GM19395 (cell line): ENCODE data around the gene KCNK10.

ENCODE experiments used
- ATAC-seq: cut with Tn5 transposase; IDR thresholded peaks from one replicate; pipeline ENCODE4 v1.9.1; 2021; ENCODE audit warnings: mild to moderate bottlenecking, moderate library complexity; ENCODE audit not compliant: unreplicated experiment

Gene KCNK10

DNA sequence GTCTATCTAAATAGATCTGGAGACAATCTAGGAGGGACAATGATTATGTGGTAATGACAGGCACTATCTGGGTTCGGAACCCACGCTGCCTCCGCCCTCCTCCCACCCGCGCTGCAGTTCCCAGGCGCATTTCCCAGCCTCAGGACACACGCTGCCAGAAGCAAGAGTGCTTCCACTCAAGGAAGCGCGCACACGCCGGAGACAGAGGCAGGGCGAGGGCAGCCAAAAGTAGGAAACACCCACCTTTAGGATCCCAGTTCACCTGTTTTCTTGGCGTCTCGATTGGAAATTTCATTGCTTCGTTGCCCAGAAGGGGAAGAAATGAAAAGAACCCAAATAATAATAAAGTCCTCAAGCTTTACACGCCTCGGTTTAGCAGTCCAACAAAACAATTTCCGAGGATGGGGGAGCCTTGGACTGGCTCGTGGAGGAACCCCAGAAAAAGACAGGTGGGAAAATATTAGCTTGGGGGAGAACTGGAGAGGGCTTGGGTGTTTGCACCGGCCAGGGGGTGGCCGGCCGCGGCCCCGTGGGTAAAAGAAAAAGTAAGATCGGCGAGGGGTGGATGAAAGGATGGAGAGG is 474 bp downstream of the KCNK10 start:
- no peak for ATAC-seq

DNA sequence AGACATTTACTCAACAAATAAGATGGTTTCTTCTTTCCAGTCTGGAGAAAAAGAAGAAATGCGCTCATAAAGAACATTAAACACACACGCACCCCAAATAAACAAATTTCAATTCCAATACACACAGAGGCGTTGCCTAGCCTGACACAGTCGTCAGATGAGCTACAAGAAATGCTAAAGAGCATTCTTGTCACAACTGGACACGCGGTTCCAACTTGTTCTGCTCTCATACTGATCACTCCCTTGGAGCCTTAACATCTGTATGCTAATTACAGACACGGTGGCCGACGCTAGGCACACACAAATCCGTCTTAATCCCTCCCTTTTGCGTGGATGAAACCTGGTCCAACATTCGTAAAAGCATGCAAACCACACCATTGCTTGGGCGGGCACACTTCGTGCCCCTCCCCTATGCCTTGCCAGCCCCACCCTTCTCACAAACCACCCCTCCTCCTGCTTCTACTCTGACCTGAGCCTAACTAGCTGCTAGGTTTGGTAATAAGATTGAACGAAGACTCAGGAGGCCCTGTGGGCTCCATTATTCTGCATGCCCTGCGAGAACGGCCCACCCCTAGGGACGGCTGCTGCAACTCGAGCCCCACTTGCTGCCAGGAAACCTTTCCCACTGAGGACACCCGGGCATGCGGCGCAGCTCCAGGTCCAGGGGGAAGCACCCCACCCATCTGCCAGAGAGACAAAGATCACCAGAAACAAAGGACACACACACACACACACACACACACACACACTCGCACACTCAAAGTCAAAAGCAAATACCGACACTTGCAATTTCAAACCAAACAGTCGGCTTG is 1.2 kb downstream of the KCNK10 start:
- ATAC-seq, result no peak

DNA sequence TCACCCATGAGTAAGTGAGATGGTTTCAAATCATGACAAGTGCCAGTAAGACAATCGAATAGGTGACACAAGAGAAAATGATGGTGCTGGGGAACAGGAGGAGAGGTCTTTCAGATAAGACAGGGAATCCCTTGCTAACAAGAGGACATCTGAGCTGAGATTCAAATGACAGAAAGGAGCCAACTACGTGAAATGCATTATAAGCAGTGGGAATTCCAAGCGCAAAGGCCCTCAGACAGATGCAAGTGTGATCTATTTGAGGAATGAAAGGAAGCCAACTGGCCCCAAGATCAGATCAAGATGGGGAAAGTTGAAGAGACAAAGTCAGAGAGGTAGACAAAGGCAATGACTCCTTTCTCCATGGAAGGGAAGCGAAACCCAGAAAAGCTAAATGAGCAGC is 4.7 kb downstream of the KCNK10 start:
- no peak for ATAC-seq

DNA sequence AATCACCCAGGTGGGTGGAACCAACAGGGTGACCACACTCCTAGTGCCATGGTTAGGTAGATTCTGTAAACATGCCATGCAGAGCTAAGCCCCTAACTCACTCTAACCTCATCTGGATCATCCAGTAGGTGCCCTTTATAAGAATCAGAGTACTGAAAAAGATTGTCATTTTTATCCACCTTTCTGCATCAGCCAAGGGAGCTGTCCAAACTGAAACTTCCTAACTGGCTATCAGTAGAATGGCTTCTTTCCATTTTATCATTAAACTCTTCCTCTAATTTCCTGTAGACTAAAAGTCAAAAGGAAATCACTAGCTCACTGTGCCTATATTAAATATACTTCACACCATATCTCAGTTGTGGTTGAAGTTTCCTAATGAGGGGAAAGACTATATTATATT is 6.5 kb downstream of the KCNK10 start:
- ATAC-seq, result no peak

DNA sequence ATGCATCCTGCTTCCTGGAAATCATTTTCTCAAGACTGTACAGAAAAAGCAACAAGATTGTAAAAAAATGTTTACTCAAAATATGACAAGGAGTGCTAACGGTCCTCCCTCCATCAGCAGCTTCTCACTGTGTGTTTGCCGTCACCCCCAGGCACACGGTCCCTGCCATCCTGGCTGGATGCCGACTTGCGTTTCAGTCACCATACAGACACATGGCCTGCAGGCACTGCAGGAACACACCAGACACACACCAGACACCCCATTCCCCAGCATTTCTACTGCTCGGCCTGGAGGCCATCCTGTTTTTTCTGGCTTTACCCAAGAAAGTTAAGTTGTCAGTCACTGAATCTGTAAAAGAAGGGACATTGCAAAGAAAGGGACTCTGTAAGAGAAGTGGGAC is 10.8 kb downstream of the KCNK10 start:
- no peak for ATAC-seq

DNA sequence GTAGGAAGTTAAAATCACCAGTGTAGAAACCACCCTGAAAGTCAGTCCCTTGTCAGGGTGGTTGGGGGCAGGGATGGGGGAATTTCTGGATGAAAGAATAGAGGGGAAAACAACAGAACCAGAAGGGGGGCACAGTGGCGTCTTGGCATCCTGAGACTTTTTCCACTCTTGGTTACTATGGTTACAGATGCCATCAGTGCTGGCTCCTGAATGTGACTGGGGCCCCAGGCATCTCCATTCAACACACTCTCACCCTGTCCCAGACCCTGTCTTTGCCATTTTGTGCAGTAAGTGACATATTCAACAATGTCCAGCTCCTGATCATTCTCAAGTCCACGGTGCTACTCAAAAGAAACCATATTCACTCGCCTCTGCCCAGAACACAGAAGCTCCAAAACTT is 11.3 kb downstream of the KCNK10 start:
- no peak for ATAC-seq

DNA sequence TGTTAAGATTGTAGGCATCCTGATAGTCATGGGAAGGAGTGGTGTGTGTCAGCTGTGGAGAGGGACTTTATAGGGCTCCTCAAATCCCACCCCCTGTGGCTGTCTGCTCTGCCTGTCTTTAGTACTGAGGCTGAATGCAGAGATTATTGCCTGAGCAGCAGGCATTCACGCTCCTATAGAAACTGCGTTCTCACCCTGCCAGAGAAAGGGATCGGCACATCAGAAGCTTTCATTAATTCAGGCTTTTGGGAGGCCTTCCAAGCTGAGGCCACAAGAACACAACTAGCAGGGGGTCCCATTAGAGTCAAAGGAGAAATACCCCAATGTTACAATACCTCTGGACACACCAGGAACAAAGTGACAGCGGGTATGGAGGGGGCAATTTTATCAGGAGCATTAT is 12.6 kb downstream of the KCNK10 start:
- ATAC-seq, result no peak

DNA sequence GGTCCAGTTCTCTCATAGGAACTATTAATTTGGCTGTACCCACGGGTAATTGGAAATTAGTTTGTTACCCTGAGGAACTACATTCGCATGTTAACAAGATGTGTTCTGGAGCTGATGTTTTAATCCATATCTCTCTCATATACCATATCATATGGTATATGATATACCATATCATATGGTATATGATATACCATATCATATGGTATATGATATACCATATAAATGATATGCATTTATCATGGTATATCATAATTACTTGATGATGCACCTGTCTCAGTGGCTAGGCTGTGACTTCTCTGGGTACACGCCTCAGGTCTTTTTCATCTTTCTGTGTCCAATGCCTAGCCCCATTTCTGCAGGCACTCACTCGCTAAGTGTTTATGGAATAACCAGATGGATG is 13.0 kb downstream of the KCNK10 start:
- ATAC-seq, result no peak

DNA sequence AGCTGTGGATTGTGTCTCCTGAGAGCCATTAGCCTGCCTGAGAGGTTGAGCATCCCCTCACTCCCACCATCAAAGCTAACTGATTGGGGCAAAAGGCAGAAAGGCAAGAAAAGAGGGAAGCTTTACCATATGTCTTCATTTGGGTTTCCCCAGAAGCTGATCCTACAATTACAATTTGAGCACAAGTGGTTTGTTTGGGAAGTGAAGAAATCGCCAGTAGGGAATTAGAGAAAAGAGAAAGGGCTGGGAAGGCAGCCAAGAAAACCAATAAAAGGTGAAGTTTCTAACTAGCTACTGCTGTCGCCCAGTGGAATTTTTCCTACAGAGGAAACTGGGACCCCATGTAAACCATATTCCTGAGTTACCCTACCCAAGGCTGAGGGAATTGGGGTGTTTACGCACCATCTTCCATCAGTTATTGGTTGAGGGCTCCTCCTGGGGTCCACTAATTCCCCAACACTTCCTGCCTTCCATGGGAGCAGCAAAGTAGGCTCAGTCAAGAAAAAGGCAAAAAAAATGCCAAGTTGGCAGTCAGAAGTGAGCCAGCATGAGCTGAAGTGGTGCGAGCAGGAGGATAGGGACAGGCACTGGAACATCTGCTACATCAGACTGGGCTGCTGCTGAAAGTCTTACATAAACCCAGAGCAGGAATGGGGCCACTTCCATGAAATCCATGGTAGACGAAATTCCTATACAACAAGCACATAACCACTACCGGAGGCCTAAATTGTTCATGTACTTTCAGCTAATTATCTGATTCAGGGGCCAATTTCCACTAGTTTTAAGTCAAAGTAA is 17.3 kb downstream of the KCNK10 start:
- no peak for ATAC-seq

DNA sequence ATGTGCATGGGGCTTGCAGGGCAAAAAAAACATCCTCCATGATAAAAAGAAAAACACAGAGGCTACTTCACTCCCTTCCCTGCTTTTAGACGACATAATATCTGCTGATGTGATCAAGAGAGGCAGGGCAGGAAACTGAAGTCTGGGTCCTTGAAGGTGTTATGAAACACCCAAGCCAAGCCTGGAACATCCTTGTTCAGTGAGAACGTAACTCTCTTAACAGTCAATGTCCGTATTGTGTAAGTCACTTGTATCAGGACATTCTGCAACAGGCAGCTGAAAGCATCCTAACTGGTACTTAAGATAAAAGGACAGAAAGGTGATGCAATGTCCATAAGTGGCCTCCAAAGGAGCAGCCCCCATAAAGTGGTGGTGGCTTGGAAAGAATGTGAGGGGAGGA is 20.0 kb downstream of the KCNK10 start:
- ATAC-seq, result no peak

DNA sequence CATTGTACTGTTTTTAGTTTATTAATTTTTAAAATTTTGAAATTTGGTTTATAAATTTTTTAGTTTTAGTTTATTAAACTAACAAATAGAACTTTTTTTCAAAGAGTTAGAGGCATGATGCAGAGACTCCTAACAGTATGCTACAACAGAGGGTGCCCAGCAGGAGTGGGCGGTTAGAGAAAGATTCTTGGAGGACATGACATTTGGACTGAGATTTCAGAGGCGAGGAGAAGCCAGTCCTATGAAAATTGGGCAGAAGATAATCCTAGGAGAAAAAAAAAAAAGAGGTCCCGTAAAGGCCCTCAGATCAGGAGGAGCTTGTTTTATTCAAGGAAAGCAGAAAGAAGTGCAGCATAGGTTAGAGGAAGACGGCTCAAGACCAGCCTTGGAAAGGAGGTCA is 21.7 kb downstream of the KCNK10 start:
- no peak for ATAC-seq

DNA sequence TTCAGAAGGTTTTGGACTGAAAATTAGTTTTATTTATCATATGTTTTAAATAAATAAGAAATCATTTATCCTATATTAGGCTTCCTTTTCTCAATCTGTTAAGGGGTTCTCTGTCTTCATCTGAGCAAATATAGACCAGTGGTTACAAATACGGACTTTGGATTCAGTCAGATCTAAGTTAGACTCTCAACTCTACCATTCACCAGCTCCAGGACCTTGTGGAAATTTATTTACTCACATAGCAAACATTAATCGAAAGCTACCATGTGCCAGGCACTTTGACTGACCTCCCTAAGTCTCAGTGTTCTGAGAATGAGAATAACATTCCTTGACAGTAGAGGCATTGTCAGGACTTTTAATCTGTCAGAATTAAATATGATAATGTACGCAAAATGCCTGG is 22.3 kb downstream of the KCNK10 start:
- ATAC-seq, result no peak

DNA sequence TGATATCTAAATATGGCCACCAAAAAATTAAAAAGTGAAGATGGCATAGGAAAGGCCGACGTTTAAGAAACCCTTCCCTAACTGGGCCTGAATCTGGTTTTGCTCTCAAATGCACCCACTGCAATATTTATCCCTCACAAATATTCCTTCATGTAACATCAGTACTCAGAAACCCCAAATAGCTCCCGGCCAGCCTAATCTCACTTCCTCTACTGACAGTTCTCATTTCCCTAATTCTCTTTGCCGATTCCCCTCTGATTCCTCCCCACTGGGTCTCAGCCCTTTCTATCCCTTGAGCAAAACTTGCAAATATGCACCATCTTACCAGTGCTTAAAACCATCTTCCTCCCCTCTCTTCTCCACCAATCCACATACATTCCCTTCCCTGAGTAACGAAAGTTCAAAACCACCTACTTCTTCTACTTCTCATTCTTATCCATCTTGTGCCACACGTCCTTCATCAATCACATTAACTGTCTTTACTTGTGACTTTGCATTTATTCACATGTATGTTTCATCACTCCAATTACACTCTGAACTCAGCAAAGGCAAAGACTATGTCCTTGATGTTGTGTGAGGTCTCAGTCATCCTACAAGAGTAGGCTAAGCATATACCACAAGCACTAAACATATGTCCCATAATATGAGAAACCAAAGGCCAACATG is 23.1 kb downstream of the KCNK10 start:
- peak; percentile 83 for ATAC-seq

DNA sequence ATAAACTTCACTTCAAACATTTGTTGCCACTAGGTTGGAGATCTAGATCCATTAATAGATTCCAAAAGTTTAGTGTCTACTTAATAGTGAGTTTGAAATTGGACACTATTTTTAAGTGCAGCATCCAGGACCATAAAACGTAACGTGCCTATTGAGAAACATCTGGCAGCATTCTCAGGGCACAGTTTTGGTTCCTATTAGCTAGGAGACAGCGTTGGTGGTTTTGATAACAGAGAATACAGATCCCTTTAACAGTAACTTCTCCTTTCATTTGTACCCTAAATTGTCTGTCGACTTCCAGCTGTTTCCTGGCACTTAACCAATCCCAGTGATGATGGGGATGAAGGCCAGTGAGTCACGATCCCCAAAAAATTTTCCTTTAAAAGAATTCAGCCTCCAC is 25.8 kb downstream of the KCNK10 start:
- no peak for ATAC-seq

DNA sequence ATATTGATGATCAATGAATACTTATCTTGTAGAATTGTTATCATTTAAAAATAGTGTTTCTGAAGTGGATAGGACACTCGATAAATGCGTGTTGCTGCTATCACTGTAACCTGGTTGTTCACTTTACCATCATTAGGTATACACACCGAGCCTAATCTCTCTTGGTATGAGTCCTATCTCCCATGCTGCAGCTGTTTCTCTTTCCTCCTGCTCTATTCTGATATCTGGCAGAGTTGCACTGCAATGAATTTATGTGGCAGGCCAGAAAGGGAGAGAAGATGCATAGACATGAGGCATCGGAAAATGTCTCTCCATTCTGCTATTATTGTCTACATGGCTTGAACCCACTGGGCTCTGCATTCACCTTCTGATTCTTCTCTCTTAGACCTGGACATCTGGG is 26.7 kb downstream of the KCNK10 start:
- ATAC-seq, result no peak

DNA sequence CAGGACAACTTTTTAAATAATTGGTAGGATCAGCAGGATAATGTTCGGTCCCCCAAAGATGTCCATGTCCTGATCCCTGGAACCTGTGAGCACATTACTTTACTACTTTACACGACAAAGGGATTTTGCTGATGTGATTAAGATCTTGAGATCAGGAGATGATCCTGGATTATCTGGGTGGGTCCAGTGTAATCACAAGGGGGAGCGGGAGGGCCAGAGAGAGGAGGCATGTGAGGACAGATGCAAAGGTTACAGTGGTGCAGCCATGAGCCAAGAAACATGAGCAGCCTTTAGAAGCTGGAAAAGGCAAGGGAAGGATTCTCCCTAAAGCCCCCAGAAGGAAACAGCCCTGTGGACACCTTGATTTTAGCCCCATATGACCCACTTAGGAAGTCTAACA is 33.1 kb downstream of the KCNK10 start:
- no peak for ATAC-seq

DNA sequence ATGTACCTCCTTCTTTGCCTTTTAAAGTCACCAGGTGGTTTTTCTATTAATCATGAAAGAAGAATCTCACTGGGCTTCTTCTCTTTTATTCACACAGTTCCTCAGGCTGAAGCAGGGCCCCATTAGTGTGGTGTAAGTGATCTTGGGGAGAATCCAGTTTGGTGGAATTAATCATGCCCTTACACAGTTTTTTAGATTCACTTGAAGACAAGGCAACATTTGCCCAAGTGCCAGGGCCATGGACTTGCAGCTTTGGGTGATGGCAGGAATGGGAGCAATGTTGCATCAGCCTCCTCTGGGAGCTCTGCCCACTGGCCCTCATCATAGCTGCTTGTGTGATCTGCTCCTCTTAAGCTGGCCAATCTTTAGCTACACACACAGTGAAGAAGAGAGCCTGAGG is 33.8 kb downstream of the KCNK10 start:
- ATAC-seq, result no peak

DNA sequence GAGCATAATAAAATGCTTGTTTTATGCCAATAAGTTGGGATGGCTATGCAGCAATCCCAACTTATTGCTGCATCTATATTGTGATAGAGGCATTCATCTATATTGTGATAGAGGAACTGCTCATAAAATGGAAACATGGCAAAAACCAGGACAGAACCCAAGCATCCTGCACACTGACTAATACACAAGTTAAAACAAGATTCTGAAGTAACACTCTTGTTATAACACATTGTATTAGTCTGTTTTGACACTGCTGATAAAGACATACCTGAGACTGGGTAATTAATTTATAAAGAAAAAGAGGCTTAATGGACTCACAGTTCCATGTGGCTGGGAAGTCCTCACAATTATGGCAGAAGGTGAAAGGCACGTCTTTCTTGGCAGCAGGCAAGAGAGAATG is 36.8 kb downstream of the KCNK10 start:
- no peak for ATAC-seq

DNA sequence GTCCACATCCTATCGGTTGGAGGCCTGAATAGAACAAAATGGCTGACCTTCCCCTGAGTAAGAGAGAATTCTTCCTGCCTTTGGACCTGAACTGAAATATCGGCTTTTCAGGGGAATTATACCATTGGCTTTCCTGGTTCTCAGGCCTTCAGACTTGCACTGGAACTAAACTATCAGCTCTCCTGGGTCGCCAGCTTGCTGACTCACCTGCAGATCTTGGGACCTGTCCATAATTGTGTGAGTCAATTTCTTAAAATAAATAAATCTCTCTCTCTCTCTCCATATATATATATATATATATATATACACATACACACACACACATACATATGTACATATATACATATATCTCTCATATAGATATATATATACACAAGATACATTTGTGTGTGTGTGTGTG is 41.6 kb downstream of the KCNK10 start:
- no peak for ATAC-seq

DNA sequence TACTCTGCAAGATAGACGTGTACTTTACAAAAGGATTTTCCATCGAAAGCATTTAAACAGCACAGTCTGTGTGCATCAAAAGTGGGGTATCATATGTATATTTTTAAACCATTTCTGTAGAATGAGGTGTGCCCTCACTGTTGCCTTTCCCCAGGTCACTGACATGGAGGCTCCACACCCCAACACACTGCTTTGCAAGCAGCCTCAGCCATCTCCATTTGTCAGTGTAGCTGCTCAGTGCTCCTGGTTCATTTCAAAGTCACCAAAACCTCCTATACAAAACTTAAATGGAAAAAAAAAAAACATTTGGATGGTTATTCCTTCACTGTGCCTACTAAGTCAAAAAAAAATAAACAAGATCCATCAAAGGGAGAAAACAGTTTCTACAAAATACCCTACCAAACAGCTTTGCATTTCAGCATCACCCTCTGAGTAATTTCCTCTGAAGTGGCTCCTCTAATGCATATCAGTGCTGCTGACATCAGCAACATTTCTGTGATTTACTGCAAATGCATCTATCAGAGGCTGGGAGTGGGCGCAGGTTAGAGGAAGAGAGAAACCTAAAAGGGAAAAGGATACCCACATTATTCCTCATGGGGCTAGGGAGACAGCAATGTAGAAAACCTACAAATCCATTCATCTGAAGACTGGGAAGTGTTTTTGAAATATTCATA is 46.0 kb downstream of the KCNK10 start:
- ATAC-seq, result no peak
